ENCODE results near the gene APP.

Gene APP

DNA sequence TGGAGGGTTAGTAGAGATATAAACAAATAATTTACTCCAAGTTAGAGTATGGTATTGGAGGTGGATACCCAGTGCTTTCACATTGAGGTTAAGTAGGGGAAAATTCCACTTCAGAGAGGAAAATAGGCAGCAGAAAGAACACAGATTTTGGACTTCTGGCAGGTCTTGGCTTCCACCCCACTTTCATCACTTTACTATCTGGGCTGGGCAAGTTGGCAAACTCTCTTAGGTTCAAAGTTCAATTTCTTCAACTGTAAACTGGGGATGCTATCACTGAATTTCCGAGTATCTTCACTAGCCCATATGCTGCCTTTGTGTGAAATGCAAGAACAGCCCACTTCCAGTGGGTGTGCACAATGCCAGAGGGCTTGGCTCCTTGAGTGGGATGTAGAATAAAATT, 220.9 kb downstream of the APP start:
- TF ChIP-seq CEBPB (IDR thresholded peaks at IDR 0.05): no peak
- no peak for TF ChIP-seq TEAD4 (IDR thresholded peaks at IDR 0.05)
- no peak for TF ChIP-seq EGR1 (IDR thresholded peaks at IDR 0.05)
- TF ChIP-seq, protein P1, sequence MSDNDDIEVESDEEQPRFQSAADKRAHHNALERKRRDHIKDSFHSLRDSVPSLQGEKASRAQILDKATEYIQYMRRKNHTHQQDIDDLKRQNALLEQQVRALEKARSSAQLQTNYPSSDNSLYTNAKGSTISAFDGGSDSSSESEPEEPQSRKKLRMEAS (IDR thresholded peaks at IDR 0.05): no peak
- no peak for TF ChIP-seq ZBTB7A (IDR thresholded peaks at IDR 0.05; ENCODE audit: low read depth)
- TF ChIP-seq TCF12 (IDR thresholded peaks at IDR 0.05; ENCODE audit: low read depth): no peak
- no peak for TF ChIP-seq RAD21 (IDR thresholded peaks at IDR 0.05; ENCODE audit: low read depth)
- no peak for TF ChIP-seq EP300 (IDR thresholded peaks at IDR 0.05; ENCODE audit: borderline replicate concordance)
- TF ChIP-seq, protein P2, sequence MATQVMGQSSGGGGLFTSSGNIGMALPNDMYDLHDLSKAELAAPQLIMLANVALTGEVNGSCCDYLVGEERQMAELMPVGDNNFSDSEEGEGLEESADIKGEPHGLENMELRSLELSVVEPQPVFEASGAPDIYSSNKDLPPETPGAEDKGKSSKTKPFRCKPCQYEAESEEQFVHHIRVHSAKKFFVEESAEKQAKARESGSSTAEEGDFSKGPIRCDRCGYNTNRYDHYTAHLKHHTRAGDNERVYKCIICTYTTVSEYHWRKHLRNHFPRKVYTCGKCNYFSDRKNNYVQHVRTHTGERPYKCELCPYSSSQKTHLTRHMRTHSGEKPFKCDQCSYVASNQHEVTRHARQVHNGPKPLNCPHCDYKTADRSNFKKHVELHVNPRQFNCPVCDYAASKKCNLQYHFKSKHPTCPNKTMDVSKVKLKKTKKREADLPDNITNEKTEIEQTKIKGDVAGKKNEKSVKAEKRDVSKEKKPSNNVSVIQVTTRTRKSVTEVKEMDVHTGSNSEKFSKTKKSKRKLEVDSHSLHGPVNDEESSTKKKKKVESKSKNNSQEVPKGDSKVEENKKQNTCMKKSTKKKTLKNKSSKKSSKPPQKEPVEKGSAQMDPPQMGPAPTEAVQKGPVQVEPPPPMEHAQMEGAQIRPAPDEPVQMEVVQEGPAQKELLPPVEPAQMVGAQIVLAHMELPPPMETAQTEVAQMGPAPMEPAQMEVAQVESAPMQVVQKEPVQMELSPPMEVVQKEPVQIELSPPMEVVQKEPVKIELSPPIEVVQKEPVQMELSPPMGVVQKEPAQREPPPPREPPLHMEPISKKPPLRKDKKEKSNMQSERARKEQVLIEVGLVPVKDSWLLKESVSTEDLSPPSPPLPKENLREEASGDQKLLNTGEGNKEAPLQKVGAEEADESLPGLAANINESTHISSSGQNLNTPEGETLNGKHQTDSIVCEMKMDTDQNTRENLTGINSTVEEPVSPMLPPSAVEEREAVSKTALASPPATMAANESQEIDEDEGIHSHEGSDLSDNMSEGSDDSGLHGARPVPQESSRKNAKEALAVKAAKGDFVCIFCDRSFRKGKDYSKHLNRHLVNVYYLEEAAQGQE (IDR thresholded peaks at IDR 0.05; ENCODE audit: low read depth): no peak
- TF ChIP-seq, protein P3, sequence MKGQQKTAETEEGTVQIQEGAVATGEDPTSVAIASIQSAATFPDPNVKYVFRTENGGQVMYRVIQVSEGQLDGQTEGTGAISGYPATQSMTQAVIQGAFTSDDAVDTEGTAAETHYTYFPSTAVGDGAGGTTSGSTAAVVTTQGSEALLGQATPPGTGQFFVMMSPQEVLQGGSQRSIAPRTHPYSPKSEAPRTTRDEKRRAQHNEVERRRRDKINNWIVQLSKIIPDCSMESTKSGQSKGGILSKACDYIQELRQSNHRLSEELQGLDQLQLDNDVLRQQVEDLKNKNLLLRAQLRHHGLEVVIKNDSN (IDR thresholded peaks at IDR 0.05): no peak
- no peak for TF ChIP-seq TAF1 (IDR thresholded peaks at IDR 0.05; ENCODE audit: low read depth)
- no peak for TF ChIP-seq FOXM1 (IDR thresholded peaks at IDR 0.05; ENCODE audit: borderline replicate concordance, low read depth)
- TF ChIP-seq YY1 (IDR thresholded peaks at IDR 0.05; ENCODE audit: low read depth): no peak
- no peak for TF ChIP-seq CREB1 (IDR thresholded peaks at IDR 0.05; ENCODE audit: low read depth)
- TF ChIP-seq NFIC (IDR thresholded peaks at IDR 0.05): no peak

DNA sequence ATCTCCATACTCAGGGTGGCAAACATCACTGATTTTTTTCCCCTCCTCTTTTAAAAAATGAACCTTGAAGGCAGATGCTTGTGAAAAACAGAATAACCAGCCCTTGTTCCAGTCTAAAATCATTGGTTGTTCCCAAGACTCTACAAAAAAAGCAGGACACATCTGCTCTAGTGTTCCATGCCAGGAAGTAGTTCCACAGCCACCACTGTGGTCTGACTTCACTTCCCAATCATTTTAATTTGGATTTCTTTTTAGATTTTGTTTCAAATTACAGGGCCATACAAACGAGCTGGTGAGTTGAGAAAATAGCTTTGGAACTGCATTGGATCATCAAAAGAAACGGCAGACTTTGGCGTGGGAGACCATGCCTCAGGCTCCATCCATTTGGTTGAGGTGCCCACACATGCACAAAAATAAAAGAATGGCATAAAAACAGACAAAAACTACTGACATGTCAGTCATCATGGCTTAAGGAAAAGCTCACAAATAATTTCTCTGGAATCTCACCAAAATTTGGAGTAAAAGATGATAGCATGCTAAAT, 225.8 kb downstream of the APP start:
- TF ChIP-seq TAF1 (IDR thresholded peaks at IDR 0.05; ENCODE audit: low read depth) (no peak), CEBPB (IDR thresholded peaks at IDR 0.05) (no peak), RAD21 (IDR thresholded peaks at IDR 0.05; ENCODE audit: low read depth) (no peak), FOXM1 (IDR thresholded peaks at IDR 0.05; ENCODE audit: borderline replicate concordance, low read depth) (no peak), NFIC (IDR thresholded peaks at IDR 0.05) (no peak), TCF12 (IDR thresholded peaks at IDR 0.05; ENCODE audit: low read depth) (no peak), CREB1 (IDR thresholded peaks at IDR 0.05; ENCODE audit: low read depth) (no peak), ZBTB7A (IDR thresholded peaks at IDR 0.05; ENCODE audit: low read depth) (no peak), YY1 (IDR thresholded peaks at IDR 0.05; ENCODE audit: low read depth) (no peak)
- TF ChIP-seq, protein P1 (IDR thresholded peaks at IDR 0.05): no peak
- TF ChIP-seq, protein P3 (IDR thresholded peaks at IDR 0.05): no peak

DNA sequence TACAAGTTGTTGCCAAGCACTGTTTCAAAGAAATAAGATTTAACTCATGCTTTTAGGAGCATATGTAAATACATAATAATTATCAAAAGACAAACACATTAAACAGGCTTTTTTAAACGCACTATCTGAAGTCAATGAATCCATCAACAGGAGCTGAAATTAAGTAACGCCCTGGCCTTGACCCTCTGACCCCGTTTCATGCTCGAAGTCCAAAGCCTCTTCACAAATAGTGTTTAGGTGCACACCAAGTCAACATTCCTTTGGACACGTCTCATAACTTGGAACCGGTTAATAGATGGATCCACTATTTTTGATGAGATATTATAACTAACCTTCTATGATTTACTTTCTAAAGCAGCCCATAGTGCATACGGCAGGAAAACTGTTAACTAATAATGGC, 226.5 kb downstream of the APP start:
- TF ChIP-seq, protein P2 (IDR thresholded peaks at IDR 0.05; ENCODE audit: low read depth): no peak
- no peak for TF ChIP-seq ZBTB7A (IDR thresholded peaks at IDR 0.05; ENCODE audit: low read depth)
- TF ChIP-seq, protein P3 (IDR thresholded peaks at IDR 0.05): no peak
- no peak for TF ChIP-seq CREB1 (IDR thresholded peaks at IDR 0.05; ENCODE audit: low read depth)
- no peak for TF ChIP-seq RAD21 (IDR thresholded peaks at IDR 0.05; ENCODE audit: low read depth)
- TF ChIP-seq YY1 (IDR thresholded peaks at IDR 0.05; ENCODE audit: low read depth): no peak
- no peak for TF ChIP-seq TAF1 (IDR thresholded peaks at IDR 0.05; ENCODE audit: low read depth)
- no peak for TF ChIP-seq EP300 (IDR thresholded peaks at IDR 0.05; ENCODE audit: borderline replicate concordance)
- TF ChIP-seq TCF12 (IDR thresholded peaks at IDR 0.05; ENCODE audit: low read depth): no peak

DNA sequence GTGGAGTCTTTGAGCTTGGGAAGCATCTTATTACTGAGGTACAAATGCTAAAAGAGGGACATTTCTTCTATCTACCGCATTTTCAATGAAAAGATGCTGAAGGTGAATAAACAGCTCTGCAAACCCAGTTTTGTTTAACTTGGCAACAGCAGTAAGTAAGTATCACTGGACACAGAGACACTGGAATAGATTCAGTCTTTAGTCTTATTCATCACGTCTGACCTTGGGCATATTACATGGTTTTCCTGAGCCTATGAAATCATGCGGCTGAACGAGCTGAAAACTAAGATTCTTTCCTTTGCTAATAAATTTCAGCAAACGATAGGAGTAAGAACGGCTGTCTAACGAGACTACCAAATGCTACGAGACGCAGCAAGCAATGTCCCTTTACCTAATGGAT, 228.4 kb downstream of the APP start:
- TF ChIP-seq TCF12 (IDR thresholded peaks at IDR 0.05; ENCODE audit: low read depth) (no peak), NFIC (IDR thresholded peaks at IDR 0.05) (no peak), EP300 (IDR thresholded peaks at IDR 0.05; ENCODE audit: borderline replicate concordance) (no peak), CEBPB (IDR thresholded peaks at IDR 0.05) (no peak), RAD21 (IDR thresholded peaks at IDR 0.05; ENCODE audit: low read depth) (no peak), TAF1 (IDR thresholded peaks at IDR 0.05; ENCODE audit: low read depth) (no peak), YY1 (IDR thresholded peaks at IDR 0.05; ENCODE audit: low read depth) (no peak), CREB1 (IDR thresholded peaks at IDR 0.05; ENCODE audit: low read depth) (no peak)
- TF ChIP-seq, protein P2 (IDR thresholded peaks at IDR 0.05; ENCODE audit: low read depth): no peak
- TF ChIP-seq, protein P1 (IDR thresholded peaks at IDR 0.05): no peak

Data from Ishikawa (cell line).